IMR-90 (cell line): ENCODE data around the gene GAL3ST1. TPM values are rescaled to one million over a fixed set of nuclear protein-coding genes. Genes with fewer than 3 reads are reported as not detected.

Experiments
- ATAC-seq: fragments of 200-7000 bp; cut with Tn5 transposase; 2 replicates; pipeline ENCODE4 v1.9.1; 2020; ENCODE audit warnings: low read depth, mild to moderate bottlenecking, moderate library complexity
- BruUV-seq: library from RNA; stranded (reverse); fragments of 400-500 nt; replicated peaks from 2 replicates; lab custom pipeline; 2021; lab: Mats Ljungman, UMichigan
- CTCF ChIA-PET: fragments of 300-600 bp; formaldehyde crosslinking; extraction: SDS; loops from one replicate; lab custom pipeline; 2021; ENCODE audit warnings: antibody characterized with exemption; lab: Yijun Ruan, JAX
- POLR2A ChIA-PET: fragments of 300-600 bp; sonication (Branson Sonifier 250); formaldehyde crosslinking; loops from one replicate; lab custom pipeline; 2022; ENCODE audit warnings: antibody characterized with exemption; ENCODE audit not compliant: unreplicated experiment; lab: Charles Lee
- DNase-seq: peaks from one replicate; pipeline ENCODE4 v3.0.0; 2013
- H2AFZ ChIP-seq: replicated peaks from 2 replicates; pipeline ENCODE3; 2013; ENCODE audit warnings: low read length, mild to moderate bottlenecking; ENCODE audit not compliant: poor library complexity
- H2AK5ac ChIP-seq: 2 replicates; pipeline ENCODE4 v1.6.1; 2013; ENCODE audit warnings: low read depth, low read length, inconsistent platforms
- H2AK9ac ChIP-seq: replicated peaks from 2 replicates; pipeline ENCODE3; 2013; ENCODE audit warnings: mild to moderate bottlenecking, low read depth, low read length, moderate library complexity; ENCODE audit not compliant: poor library complexity
- H2BK120ac ChIP-seq: 2 replicates; pipeline ENCODE4 v1.6.1; 2013; ENCODE audit warnings: low read depth, low read length, inconsistent platforms
- H2BK15ac ChIP-seq: 3 replicates; pipeline ENCODE4 v1.6.1; 2013; ENCODE audit warnings: low read depth, low read length, inconsistent platforms
- H2BK20ac ChIP-seq: 2 replicates; pipeline ENCODE4 v1.6.1; 2013; ENCODE audit warnings: low read depth, mild to moderate bottlenecking, inconsistent platforms, low read length, moderate library complexity
- H2BK5ac ChIP-seq: 2 replicates; pipeline ENCODE4 v1.6.1; 2013; ENCODE audit warnings: mild to moderate bottlenecking, low read depth, low read length, inconsistent platforms; ENCODE audit not compliant: poor library complexity, severe bottlenecking
- H3K14ac ChIP-seq: replicated peaks from 2 replicates; pipeline ENCODE4 v1.6.1; 2013; ENCODE audit warnings: low read depth, low read length, inconsistent platforms
- H3K18ac ChIP-seq: 2 replicates; pipeline ENCODE4 v1.6.1; 2013; ENCODE audit warnings: low read depth, low read length, control low read depth
- H3K23ac ChIP-seq: 2 replicates; pipeline ENCODE4 v1.6.1; 2013; ENCODE audit warnings: low read depth, low read length, inconsistent platforms
- H3K27ac ChIP-seq: 2 replicates; pipeline ENCODE4 v1.5.1; 2013; ENCODE audit warnings: mild to moderate bottlenecking, control low read depth, low read length; ENCODE audit not compliant: insufficient read depth
- H3K27me3 ChIP-seq: 2 replicates; pipeline ENCODE4 v1.6.1; 2013; ENCODE audit warnings: low read length; ENCODE audit not compliant: control insufficient read depth, insufficient read depth
- H3K36me3 ChIP-seq: 2 replicates; pipeline ENCODE4 v1.6.1; 2013; ENCODE audit warnings: low read length, mixed read lengths; ENCODE audit not compliant: control insufficient read depth, insufficient read depth
- H3K4ac ChIP-seq: 2 replicates; pipeline ENCODE4 v1.6.1; 2013; ENCODE audit warnings: low read depth, low read length, inconsistent platforms
- H3K4me1 ChIP-seq: 2 replicates; pipeline ENCODE4 v1.6.1; 2013; ENCODE audit warnings: low read length, mixed read lengths; ENCODE audit not compliant: control insufficient read depth, insufficient read depth
- H3K4me2 ChIP-seq: 2 replicates; pipeline ENCODE4 v1.6.1; 2013; ENCODE audit warnings: low read depth, mild to moderate bottlenecking, control low read depth, low read length, moderate library complexity
- H3K4me3 ChIP-seq: 2 replicates; pipeline ENCODE4 v1.5.1; 2013; ENCODE audit warnings: low read depth, mild to moderate bottlenecking, control low read depth, low read length, moderate library complexity; ENCODE audit not compliant: insufficient read depth
- H3K56ac ChIP-seq: 2 replicates; pipeline ENCODE4 v1.6.1; 2013; ENCODE audit warnings: low read length, inconsistent platforms; ENCODE audit not compliant: insufficient read depth; ENCODE audit errors: extremely low read depth
- H3K79me1 ChIP-seq, 2 experiments: 2 replicates each; pipeline ENCODE4 v1.6.1; 2013; ENCODE audit warnings: low read length in 2 of 2, inconsistent platforms in 1 of 2, low read depth in 1 of 2
- H3K9ac ChIP-seq: 2 replicates; pipeline ENCODE4 v1.6.1; 2013; ENCODE audit warnings: low read depth, low read length, control low read depth
- H3K9me1 ChIP-seq: 2 replicates; pipeline ENCODE4 v1.6.1; 2013; ENCODE audit warnings: low read length, inconsistent platforms; ENCODE audit not compliant: insufficient read depth
- H3K9me3 ChIP-seq: 2 replicates; pipeline ENCODE4 v1.6.1; 2013; ENCODE audit warnings: low read length; ENCODE audit not compliant: control insufficient read depth, insufficient read depth
- H4K20me1 ChIP-seq: 2 replicates; pipeline ENCODE4 v1.6.1; 2013; ENCODE audit warnings: low read length, inconsistent platforms; ENCODE audit not compliant: insufficient read depth
- H4K5ac ChIP-seq: 2 replicates; pipeline ENCODE4 v1.6.1; 2013; ENCODE audit warnings: mild to moderate bottlenecking, low read depth, low read length, control low read depth
- H4K8ac ChIP-seq, 2 experiments: 2 replicates each; pipeline ENCODE4 v1.6.1; 2013; ENCODE audit warnings: low read depth in 2 of 2, low read length in 2 of 2, control low read depth in 1 of 2, inconsistent platforms in 1 of 2
- H4K91ac ChIP-seq: 2 replicates; pipeline ENCODE4 v1.6.1; 2013; ENCODE audit warnings: low read depth, low read length, inconsistent platforms; ENCODE audit not compliant: insufficient read depth
- ELK1 ChIP-seq: fragments of 150-350 bp; IDR thresholded peaks from 2 replicates; pipeline ENCODE4 v1.6.1; 2016; ENCODE audit warnings: low read depth, mild to moderate bottlenecking, low read length, moderate library complexity, borderline replicate concordance
- FOS ChIP-seq: fragments of 150-350 bp; IDR thresholded peaks from 2 replicates; pipeline ENCODE4 v1.6.1; 2016; ENCODE audit warnings: low read depth, low read length
- MAZ ChIP-seq: IDR thresholded peaks from 2 replicates; pipeline ENCODE4 v1.6.1; 2012; ENCODE audit warnings: low read depth, mild to moderate bottlenecking, low read length, improper control_type of control experiment, moderate library complexity, borderline replicate concordance
- MXI1 ChIP-seq: IDR thresholded peaks from 2 replicates; pipeline ENCODE4 v1.6.1; 2012; ENCODE audit warnings: low read depth, mild to moderate bottlenecking, low read length, moderate library complexity, borderline replicate concordance
- NFE2L2 ChIP-seq: fragments of 150-350 bp; IDR thresholded peaks from 2 replicates; pipeline ENCODE4 v1.6.1; 2016; ENCODE audit warnings: low read depth, mild to moderate bottlenecking, low read length
- POLR2A ChIP-seq: IDR thresholded peaks from 2 replicates; pipeline ENCODE4 v1.6.1; 2012; ENCODE audit warnings: mild to moderate bottlenecking, low read depth, low read length
- RAD21 ChIP-seq: IDR thresholded peaks from 2 replicates; pipeline ENCODE4 v1.6.1; 2012; ENCODE audit warnings: low read length, improper control_type of control experiment
- RFX5 ChIP-seq: IDR thresholded peaks from 2 replicates; pipeline ENCODE4 v1.8.0; 2012; ENCODE audit warnings: low read depth, mild to moderate bottlenecking, low read length, moderate library complexity
- SMC3 ChIP-seq: fragments of 150-350 bp; IDR thresholded peaks from 2 replicates; pipeline ENCODE4 v1.6.1; 2016; ENCODE audit warnings: low read depth, mild to moderate bottlenecking, antibody characterized with exemption, low read length, moderate library complexity
- USF2 ChIP-seq: fragments of 150-350 bp; IDR thresholded peaks from 2 replicates; pipeline ENCODE4 v1.6.1; 2017; ENCODE audit warnings: mild to moderate bottlenecking, antibody characterized with exemption, low read length, low read depth
- WGBS, 2 experiments: methylation state at CpG; one replicate each; pipeline versions ENCODE4 v1.1.5 to v1.1.7; 2013; ENCODE audit warnings: missing lambda C conversion rate in 2 of 2; ENCODE audit not compliant: insufficient read length in 1 of 2; ENCODE audit errors: extremely low coverage in 2 of 2; 5-methylcytosine and 5-hydroxymethylcytosine counted together
- dilution Hi-C: fragments of 300-500 bp; cut with HindIII; formaldehyde crosslinking; loops from one replicate; pipeline ENCODE4 v1.14.3; 2018; ENCODE audit warnings: low sequenced_read_pairs; ENCODE audit not compliant: unreplicated experiment
- in situ Hi-C: fragments of 300-500 bp; cut with MboI; formaldehyde crosslinking; loops from 3 replicates; pipeline ENCODE4 v1.14.3; 2019; ENCODE audit warnings: low sequenced_read_pairs, inconsistent platforms, mixed read lengths
- intact Hi-C: fragments of 100-400 bp; cut with micrococcal nuclease; formaldehyde crosslinking; loops from 2 replicates; pipeline ENCODE4 v1.10.0; 2022
- polyA plus RNA-seq, 3 experiments: library from polyadenylated mRNA; depleted of rRNA; stranded (reverse); fragments of >200 nt; gene quantifications; 2 replicates each; pipeline ENCODE4 v1.2.3, GENCODE V29; 2012; ENCODE audit warnings: low replicate concordance in 1 of 3
- total RNA-seq: library from RNA; depleted of rRNA; stranded (reverse); fragments of >200 nt; gene quantifications from 2 replicates; pipeline ENCODE4 v1.2.3, GENCODE V29; 2012
- TF ChIP-seq, protein P1 (sequence below): conservative IDR thresholded peaks from 2 replicates; pipeline ENCODE4 v1.5.1; 2012; ENCODE audit warnings: mild to moderate bottlenecking, low read depth, low read length, improper control_type of control experiment

The GAL3ST1 gene
- total and polyA plus RNA-seq, 2 of the 4 experiments (the other 2 are of a cell fraction), result not detected

DNA sequence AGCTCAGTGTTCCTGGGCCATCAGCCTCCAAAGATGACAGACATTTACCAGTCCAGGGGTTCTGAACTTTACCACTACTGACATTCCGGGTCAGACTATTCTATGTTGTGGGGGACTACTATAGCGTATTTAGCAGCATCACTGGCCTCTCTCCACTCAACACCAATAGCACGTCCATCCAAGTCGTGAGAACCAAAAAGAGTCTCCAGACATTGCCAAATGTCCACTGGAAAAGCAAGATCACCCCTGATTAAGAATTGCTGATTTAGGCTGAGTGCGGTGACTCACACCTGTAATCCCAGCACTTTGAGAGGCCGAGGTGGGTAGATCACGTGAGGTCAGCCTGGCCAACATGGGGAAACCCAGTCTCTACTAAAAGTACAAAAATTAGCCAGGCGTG lies 11.9 kb upstream of the GAL3ST1 start (continued):
- TF ChIP-seq, protein P1, sequence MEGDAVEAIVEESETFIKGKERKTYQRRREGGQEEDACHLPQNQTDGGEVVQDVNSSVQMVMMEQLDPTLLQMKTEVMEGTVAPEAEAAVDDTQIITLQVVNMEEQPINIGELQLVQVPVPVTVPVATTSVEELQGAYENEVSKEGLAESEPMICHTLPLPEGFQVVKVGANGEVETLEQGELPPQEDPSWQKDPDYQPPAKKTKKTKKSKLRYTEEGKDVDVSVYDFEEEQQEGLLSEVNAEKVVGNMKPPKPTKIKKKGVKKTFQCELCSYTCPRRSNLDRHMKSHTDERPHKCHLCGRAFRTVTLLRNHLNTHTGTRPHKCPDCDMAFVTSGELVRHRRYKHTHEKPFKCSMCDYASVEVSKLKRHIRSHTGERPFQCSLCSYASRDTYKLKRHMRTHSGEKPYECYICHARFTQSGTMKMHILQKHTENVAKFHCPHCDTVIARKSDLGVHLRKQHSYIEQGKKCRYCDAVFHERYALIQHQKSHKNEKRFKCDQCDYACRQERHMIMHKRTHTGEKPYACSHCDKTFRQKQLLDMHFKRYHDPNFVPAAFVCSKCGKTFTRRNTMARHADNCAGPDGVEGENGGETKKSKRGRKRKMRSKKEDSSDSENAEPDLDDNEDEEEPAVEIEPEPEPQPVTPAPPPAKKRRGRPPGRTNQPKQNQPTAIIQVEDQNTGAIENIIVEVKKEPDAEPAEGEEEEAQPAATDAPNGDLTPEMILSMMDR, result no peak
- no peak for TF ChIP-seq RFX5

GRCh38 chr22:30584441-30584840 lies 10.0 kb upstream of the GAL3ST1 start:
- intact Hi-C loops (no loop called here), dilution Hi-C loops (no loop called here), in situ Hi-C loops (no loop called here)
- Histone ChIP-seq H3K56ac (no peak overlapping the region), H2AK5ac (no peak overlapping the region), H3K27me3 (no peaks in the 10 kb centered on the region), H2AK9ac (no peak overlapping the region), H4K5ac (no peak overlapping the region), H3K9me3 (no peaks in the 10 kb centered on the region), H3K79me1 (peaks cover 14 to 20% of the 10 kb centered on the region in 2 experiments), H3K9me1 (no peaks in the 10 kb centered on the region), H3K36me3 (peaks cover 94% of the 10 kb centered on the region), H3K4me1 (no peaks in the 10 kb centered on the region), H2BK120ac (no peak overlapping the region), H3K14ac (no peak overlapping the region), H2AFZ (no peak overlapping the region), H2BK5ac (no peak overlapping the region), H4K8ac (no peak overlapping the region), H4K91ac (no peak overlapping the region), H3K4ac (no peak overlapping the region), H3K9ac (no peak overlapping the region), H4K20me1 (peaks cover 9% of the 10 kb centered on the region; the same call in 1 of the 2 replicates), H3K27ac (no peak overlapping the region), H2BK20ac (no peak overlapping the region), H3K4me2 (no peak overlapping the region), H3K18ac (no peak overlapping the region), H3K4me3 (no peak overlapping the region), H3K23ac (no peak overlapping the region), H2BK15ac (no peak overlapping the region)
- ChIA-PET CTCF (no interaction called here), POLR2A (no interaction called here)
- WGBS, 2 experiments, result 97% methylated on average over 11 of the region's 15 CpGs; no CpG with 5 or more reads in 1 of the 2 experiments
- DNase-seq (no peak), ATAC-seq (no peak)
- no TSS peak for BruUV-seq
- TF ChIP-seq NFE2L2 (no peak), USF2 (no peak), SMC3 (no peak), MAZ (no peak), RFX5 (no peak), FOS (no peak), ELK1 (no peak), POLR2A (no peak), RAD21 (no peak), MXI1 (no peak)
- TF ChIP-seq, protein P1, result no peak
